Measurements from ENCODE around the gene ATF1. TPM values are rescaled to one million over a fixed set of nuclear protein-coding genes. Genes with fewer than 3 reads are reported as not detected.

The ATF1 gene
- total RNA-seq, 1 donor from 2014 or later, result 47.0 TPM

DNA sequence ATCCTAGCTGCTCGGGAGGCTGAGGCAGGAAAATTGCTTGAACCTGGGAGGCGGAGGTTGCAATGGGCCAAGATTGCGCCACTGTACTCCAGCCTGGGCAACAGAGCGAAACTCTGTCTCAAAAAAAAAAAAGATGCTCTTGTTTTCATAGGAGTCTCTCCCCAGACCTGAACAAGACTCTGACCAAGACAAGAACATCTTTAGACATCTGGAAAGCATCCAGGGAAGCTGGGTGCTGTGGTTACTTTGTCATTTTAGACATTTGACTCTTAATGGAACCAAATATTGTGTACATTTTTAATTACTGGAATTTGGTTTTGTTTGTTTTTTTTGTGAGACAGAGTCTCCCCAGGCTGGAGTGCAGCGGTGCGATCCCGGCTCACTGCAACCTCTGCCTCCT, 21.1 kb upstream of the ATF1 start:
- Histone ChIP-seq H3K9me3 (no peaks in the 10 kb centered on the region), H3K27me3 (ENCODE audit: low read depth) (no peaks in the 10 kb centered on the region), H3K4me1 (no peaks in the 10 kb centered on the region), H3K4me3 (no peak overlapping the region), H3K36me3 (peaks cover 100% of the 10 kb centered on the region), H3K27ac (no peak overlapping the region)
- TF ChIP-seq, protein P1, sequence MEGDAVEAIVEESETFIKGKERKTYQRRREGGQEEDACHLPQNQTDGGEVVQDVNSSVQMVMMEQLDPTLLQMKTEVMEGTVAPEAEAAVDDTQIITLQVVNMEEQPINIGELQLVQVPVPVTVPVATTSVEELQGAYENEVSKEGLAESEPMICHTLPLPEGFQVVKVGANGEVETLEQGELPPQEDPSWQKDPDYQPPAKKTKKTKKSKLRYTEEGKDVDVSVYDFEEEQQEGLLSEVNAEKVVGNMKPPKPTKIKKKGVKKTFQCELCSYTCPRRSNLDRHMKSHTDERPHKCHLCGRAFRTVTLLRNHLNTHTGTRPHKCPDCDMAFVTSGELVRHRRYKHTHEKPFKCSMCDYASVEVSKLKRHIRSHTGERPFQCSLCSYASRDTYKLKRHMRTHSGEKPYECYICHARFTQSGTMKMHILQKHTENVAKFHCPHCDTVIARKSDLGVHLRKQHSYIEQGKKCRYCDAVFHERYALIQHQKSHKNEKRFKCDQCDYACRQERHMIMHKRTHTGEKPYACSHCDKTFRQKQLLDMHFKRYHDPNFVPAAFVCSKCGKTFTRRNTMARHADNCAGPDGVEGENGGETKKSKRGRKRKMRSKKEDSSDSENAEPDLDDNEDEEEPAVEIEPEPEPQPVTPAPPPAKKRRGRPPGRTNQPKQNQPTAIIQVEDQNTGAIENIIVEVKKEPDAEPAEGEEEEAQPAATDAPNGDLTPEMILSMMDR (IDR thresholded peaks at IDR 0.05), result no peak
- no peak for DNase-seq
- intact Hi-C loops (cut with DNase I), result no loop called here
- no peak for ATAC-seq

DNA sequence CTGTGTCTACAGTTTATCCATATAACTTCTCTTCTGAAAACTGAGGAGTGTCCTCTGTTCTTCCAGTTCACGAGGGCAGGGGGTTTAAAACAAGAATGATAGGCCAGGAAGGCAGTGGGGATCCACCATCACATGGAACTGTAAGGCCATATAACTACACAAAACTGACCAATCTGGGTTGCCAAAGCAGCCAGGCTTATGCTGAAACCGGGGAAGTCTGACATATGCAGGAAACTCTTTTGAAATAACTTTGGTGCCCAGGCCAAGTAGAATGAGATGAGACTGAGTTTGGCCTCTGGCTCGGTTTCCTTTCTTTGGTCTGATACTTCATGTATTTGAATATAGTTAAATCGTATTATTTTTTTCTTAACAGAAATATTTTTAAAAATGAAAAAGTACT, 18.0 kb upstream of the ATF1 start:
- DNase-seq, result no peak
- H3K9me3 ChIP-seq, result no peaks in the 10 kb centered on the region
- TF ChIP-seq, protein P1 (IDR thresholded peaks at IDR 0.05), result no peak
- H3K4me1 ChIP-seq, result no peaks in the 10 kb centered on the region
- ATAC-seq, result peak in 1 of 2 donors; percentile 43
- peaks cover 82% of the 10 kb centered on the region for H3K36me3 ChIP-seq
- no peaks in the 10 kb centered on the region for H3K27me3 ChIP-seq (ENCODE audit: low read depth)
- intact Hi-C loops (cut with DNase I), result no loop called here
- no peak overlapping the region for H3K4me3 ChIP-seq
- no peak overlapping the region for H3K27ac ChIP-seq

DNA sequence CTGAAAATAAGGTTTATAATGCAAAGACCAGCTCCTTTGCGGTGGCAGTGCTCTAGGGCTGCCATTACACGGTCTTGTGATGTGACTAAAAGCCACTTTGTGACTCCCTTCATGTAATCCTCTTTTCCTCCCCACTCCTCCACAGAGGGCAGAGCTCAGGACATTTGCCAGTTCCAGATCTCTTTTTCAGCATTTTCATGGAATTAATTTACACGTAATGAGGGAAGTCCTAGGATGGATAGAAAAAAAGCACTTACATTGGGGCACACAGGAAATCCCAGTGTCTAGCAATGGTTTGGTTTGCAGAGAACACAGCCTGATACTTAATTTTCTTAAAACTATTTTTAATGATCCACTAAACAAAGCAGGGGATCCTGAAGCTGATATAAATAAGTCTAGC, 17.5 kb upstream of the ATF1 start:
- Histone ChIP-seq H3K4me3 (no peak overlapping the region), H3K27ac (no peak overlapping the region), H3K27me3 (ENCODE audit: low read depth) (no peaks in the 10 kb centered on the region), H3K36me3 (peaks cover 77% of the 10 kb centered on the region), H3K9me3 (no peaks in the 10 kb centered on the region), H3K4me1 (no peaks in the 10 kb centered on the region)
- ATAC-seq, result no peak
- intact Hi-C loops (cut with DNase I), result no loop called here
- TF ChIP-seq, protein P1 (IDR thresholded peaks at IDR 0.05), result no peak
- no peak for DNase-seq

DNA sequence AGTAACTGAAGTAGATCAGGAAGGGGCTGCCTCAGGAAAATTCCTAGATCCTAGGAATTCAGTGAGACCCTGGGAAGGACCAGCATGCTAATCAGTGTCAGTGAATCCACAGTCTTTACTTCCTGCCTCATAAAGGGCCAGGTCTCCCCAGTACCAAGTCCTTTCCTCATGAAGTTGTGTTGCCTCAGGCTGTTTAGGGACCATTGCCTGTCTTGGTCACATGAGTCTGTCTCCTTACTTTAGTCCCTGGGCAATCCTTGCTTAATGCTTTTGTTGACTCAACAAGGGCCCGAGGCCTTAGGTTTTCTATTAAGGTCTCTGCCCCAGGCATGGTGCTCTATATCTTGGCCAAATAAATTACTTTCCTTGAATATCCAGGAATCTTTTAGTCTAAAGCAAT, 16.1 kb upstream of the ATF1 start:
- ATAC-seq (no peak), DNase-seq (no peak)
- TF ChIP-seq, protein P1 (IDR thresholded peaks at IDR 0.05), result no peak
- H3K27ac ChIP-seq, result no peak overlapping the region
- no peaks in the 10 kb centered on the region for H3K27me3 ChIP-seq (ENCODE audit: low read depth)
- no peak overlapping the region for H3K4me3 ChIP-seq
- intact Hi-C loops (cut with DNase I), result no loop called here
- no peaks in the 10 kb centered on the region for H3K9me3 ChIP-seq
- H3K36me3 ChIP-seq, result peaks cover 63% of the 10 kb centered on the region
- no peaks in the 10 kb centered on the region for H3K4me1 ChIP-seq

DNA sequence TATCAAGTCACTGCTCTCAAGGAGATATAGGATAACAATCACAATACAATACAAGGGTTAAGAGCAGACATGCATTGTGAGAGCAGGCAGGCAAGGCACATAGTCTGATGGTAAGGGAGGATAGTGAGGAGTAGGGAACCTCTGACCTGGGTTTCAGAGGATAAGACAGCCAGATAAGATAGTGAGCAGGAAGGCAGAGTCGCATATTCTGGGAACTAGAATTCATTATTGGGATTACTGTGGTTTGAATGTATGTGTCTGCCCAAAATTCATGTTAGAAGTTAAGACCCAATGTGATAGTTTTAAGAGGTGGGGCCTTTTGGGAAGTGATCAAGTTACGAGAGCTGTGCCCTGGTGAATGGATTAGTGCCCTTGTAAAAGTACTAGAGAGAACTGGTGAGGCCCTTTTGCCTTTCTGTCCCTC, 14.4 kb upstream of the ATF1 start:
- Histone ChIP-seq H3K4me1 (no peaks in the 10 kb centered on the region), H3K36me3 (peaks cover 47% of the 10 kb centered on the region), H3K9me3 (no peaks in the 10 kb centered on the region), H3K27ac (no peak overlapping the region), H3K27me3 (ENCODE audit: low read depth) (no peaks in the 10 kb centered on the region), H3K4me3 (no peak overlapping the region)
- no peak for ATAC-seq
- DNase-seq, result no peak
- TF ChIP-seq, protein P1 (IDR thresholded peaks at IDR 0.05), result no peak
- intact Hi-C loops (cut with DNase I), result no loop called here

DNA sequence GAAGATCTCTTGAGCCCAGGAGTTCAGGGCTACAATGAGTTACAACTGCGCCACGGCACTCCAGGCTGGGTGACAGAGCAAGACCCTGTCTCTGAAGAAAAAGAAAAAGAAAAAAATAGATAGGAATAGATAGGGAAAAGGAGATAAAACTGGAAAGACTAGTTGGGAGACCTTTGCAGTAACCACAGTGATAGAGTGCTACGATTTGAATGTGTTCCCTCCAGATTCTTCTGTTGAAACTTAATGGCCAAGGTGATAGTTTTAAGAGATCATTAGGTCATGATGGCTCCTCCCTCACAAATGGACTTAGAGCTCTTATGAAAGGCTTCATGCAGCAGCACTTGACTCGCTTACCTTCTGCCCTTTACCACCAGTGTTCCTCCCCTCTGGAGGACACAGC, 13.5 kb upstream of the ATF1 start:
- H3K9me3 ChIP-seq, result no peaks in the 10 kb centered on the region
- H3K36me3 ChIP-seq, result peaks cover 38% of the 10 kb centered on the region
- H3K27ac ChIP-seq, result no peak overlapping the region
- DNase-seq, result no peak
- no peak for ATAC-seq
- intact Hi-C loops (cut with DNase I), result no loop called here
- TF ChIP-seq, protein P1 (IDR thresholded peaks at IDR 0.05), result no peak
- no peaks in the 10 kb centered on the region for H3K27me3 ChIP-seq (ENCODE audit: low read depth)
- H3K4me3 ChIP-seq, result no peak overlapping the region
- H3K4me1 ChIP-seq, result no peaks in the 10 kb centered on the region

Measured in lower lobe of right lung (tissue), 2 donors.